ENCODE data around the gene SORCS2. TPM values are rescaled to one million over a fixed set of nuclear protein-coding genes. Genes with fewer than 3 reads are reported as not detected.

SORCS2 gene
- total RNA-seq, 1 experiment from 2014 or later, result 0.15 TPM

- TF ChIP-seq, protein P1, sequence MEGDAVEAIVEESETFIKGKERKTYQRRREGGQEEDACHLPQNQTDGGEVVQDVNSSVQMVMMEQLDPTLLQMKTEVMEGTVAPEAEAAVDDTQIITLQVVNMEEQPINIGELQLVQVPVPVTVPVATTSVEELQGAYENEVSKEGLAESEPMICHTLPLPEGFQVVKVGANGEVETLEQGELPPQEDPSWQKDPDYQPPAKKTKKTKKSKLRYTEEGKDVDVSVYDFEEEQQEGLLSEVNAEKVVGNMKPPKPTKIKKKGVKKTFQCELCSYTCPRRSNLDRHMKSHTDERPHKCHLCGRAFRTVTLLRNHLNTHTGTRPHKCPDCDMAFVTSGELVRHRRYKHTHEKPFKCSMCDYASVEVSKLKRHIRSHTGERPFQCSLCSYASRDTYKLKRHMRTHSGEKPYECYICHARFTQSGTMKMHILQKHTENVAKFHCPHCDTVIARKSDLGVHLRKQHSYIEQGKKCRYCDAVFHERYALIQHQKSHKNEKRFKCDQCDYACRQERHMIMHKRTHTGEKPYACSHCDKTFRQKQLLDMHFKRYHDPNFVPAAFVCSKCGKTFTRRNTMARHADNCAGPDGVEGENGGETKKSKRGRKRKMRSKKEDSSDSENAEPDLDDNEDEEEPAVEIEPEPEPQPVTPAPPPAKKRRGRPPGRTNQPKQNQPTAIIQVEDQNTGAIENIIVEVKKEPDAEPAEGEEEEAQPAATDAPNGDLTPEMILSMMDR (IDR thresholded peaks at IDR 0.05), result no peak
- TF ChIP-seq TCF7L2 (IDR thresholded peaks at IDR 0.05; ENCODE audit: low read depth, low read length) (no peak), POLR2AphosphoS5 (IDR thresholded peaks at IDR 0.05; ENCODE audit: low read depth, low read length) (no peak), SIN3A (IDR thresholded peaks at IDR 0.05; ENCODE audit: borderline replicate concordance, insufficient read depth, low read depth, low read length) (no peak)
- TF ChIP-seq, protein P2, sequence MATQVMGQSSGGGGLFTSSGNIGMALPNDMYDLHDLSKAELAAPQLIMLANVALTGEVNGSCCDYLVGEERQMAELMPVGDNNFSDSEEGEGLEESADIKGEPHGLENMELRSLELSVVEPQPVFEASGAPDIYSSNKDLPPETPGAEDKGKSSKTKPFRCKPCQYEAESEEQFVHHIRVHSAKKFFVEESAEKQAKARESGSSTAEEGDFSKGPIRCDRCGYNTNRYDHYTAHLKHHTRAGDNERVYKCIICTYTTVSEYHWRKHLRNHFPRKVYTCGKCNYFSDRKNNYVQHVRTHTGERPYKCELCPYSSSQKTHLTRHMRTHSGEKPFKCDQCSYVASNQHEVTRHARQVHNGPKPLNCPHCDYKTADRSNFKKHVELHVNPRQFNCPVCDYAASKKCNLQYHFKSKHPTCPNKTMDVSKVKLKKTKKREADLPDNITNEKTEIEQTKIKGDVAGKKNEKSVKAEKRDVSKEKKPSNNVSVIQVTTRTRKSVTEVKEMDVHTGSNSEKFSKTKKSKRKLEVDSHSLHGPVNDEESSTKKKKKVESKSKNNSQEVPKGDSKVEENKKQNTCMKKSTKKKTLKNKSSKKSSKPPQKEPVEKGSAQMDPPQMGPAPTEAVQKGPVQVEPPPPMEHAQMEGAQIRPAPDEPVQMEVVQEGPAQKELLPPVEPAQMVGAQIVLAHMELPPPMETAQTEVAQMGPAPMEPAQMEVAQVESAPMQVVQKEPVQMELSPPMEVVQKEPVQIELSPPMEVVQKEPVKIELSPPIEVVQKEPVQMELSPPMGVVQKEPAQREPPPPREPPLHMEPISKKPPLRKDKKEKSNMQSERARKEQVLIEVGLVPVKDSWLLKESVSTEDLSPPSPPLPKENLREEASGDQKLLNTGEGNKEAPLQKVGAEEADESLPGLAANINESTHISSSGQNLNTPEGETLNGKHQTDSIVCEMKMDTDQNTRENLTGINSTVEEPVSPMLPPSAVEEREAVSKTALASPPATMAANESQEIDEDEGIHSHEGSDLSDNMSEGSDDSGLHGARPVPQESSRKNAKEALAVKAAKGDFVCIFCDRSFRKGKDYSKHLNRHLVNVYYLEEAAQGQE (IDR thresholded peaks at IDR 0.05; ENCODE audit: insufficient read depth in 1 of 2, low read depth in 2 of 2, low read length in 1 of 2), result no peak
- no peak for ATAC-seq
- H3K27me3 ChIP-seq (ENCODE audit: control insufficient read depth, insufficient read depth, low read length), result no peaks in the 10 kb centered on the region
- H3K27ac ChIP-seq (ENCODE audit: low read length), result no peak overlapping the region
- ChIA-PET CTCF (no interaction called here), POLR2A (no interaction called here)
- H3K4me3 ChIP-seq (ENCODE audit: low read depth in 2 of 2, low read length in 2 of 2), result no peak overlapping the region
- intact Hi-C loops (cut with micrococcal nuclease; ENCODE audit: unreplicated experiment) (no loop called here), in situ Hi-C loops (cut with HindIII; ENCODE audit: low pct_unique_long_range_greater_than_20kb, low sequenced_read_pairs) (no loop called here)
- no peak for DNase-seq (ENCODE audit: low read depth, low spot score)
- H3K36me3 ChIP-seq (ENCODE audit: control insufficient read depth, insufficient read depth, low read length), result no peaks in the 10 kb centered on the region
- no peaks in the 10 kb centered on the region for H3K9me3 ChIP-seq (ENCODE audit: control insufficient read depth, insufficient read depth, low read depth, low read length)
- 0 out of 2 replicates have a peak, but pooled peaks cover 3% of the 10 kb centered on the region for H3K4me1 ChIP-seq (ENCODE audit: control insufficient read depth, insufficient read depth, low read length)
- no TSS peak for BruUV-seq (replicated peaks)
Measured at GRCh38 chr4:7262134-7262533, 69.8 kb downstream of the SORCS2 start.

DNA sequence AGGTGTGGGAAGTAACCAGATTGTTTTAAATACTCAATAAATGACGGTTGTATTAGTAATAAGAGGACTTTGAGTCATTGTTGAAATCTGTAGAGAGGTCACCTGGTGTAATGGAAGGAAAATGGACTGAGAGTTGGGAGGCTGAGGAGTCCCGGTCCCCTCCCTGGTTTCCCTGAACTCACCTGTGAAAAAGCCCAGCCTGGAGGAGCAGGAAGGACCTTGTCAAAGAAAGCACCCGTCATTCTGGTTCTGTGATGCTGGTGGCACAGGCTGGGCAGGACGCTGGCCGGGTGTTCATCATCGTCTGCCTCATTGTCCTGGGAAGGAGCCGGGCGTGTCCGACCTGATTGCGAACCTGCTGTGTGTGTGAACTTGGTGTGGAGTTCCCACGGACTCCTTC lies 70.8 kb downstream of the SORCS2 start:
- DNase-seq (ENCODE audit: low read depth, low spot score), result no peak
- BruUV-seq (replicated peaks), result no TSS peak
- ATAC-seq, result no peak

More for the DNA sequence above, 70.8 kb downstream of the SORCS2 start:
- Histone ChIP-seq H3K27me3 (ENCODE audit: control insufficient read depth, insufficient read depth, low read length) (no peaks in the 10 kb centered on the region), H3K4me3 (ENCODE audit: low read depth in 2 of 2, low read length in 2 of 2) (no peak overlapping the region), H3K27ac (ENCODE audit: low read length) (no peak overlapping the region), H3K9me3 (ENCODE audit: control insufficient read depth, insufficient read depth, low read depth, low read length) (no peaks in the 10 kb centered on the region), H3K4me1 (ENCODE audit: control insufficient read depth, insufficient read depth, low read length) (0 out of 2 replicates have a peak, but pooled peaks cover 3% of the 10 kb centered on the region), H3K36me3 (ENCODE audit: control insufficient read depth, insufficient read depth, low read length) (no peaks in the 10 kb centered on the region)
- CTCF ChIA-PET, result no interaction called here
- intact Hi-C loops (cut with micrococcal nuclease; ENCODE audit: unreplicated experiment) (no loop called here), in situ Hi-C loops (cut with HindIII; ENCODE audit: low pct_unique_long_range_greater_than_20kb, low sequenced_read_pairs) (no loop called here)
- POLR2A ChIA-PET, result no interaction called here
- no peak for TF ChIP-seq POLR2AphosphoS5 (IDR thresholded peaks at IDR 0.05; ENCODE audit: low read depth, low read length)
- no peak for TF ChIP-seq TCF7L2 (IDR thresholded peaks at IDR 0.05; ENCODE audit: low read depth, low read length)
- TF ChIP-seq, protein P1 (IDR thresholded peaks at IDR 0.05), result no peak
- no peak for TF ChIP-seq SIN3A (IDR thresholded peaks at IDR 0.05; ENCODE audit: borderline replicate concordance, insufficient read depth, low read depth, low read length)
- TF ChIP-seq, protein P2 (IDR thresholded peaks at IDR 0.05; ENCODE audit: insufficient read depth in 1 of 2, low read depth in 2 of 2, low read length in 1 of 2), result no peak

All from Panc1 (cell line).